MM.1S (cell line): ENCODE data around the gene TMPRSS5.

Source experiments
- CTCF ChIP-seq: fragments of 300-600 bp; sonication (generic); IDR thresholded peaks from 2 replicates; pipeline ENCODE4 v1.5.1; 2016; ENCODE audit warnings: antibody characterized with exemption, low read length, mixed read lengths
- EZH2phosphoT487 ChIP-seq: fragments of 300-600 bp; sonication (generic); IDR thresholded peaks from 2 replicates; pipeline ENCODE4 v1.6.1; 2018; ENCODE audit warnings: antibody characterized with exemption, low read length

DNA sequence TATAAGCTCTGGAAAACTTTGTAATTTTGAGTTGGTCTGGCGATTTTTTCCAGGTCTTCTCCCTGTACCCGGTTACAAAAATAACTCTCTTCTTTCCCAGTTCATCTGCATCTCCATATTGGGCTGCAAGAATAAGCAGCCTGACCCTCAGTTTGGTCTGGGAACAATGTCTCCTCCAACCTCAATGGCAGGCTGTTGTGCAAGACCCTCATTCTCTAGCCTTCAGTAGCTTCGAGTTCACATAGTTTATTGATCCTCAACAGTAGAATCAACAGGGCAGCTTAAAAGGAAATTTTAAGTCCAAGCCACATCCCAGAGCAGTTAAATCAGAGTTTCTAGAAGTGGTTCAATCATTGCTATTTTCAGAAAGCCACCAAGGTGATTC, 35.3 kb downstream of the TMPRSS5 start:
- TF ChIP-seq EZH2phosphoT487 (no peak), CTCF (no peak)
